HG03066 (cell line): Measurements from ENCODE around the gene CS.
"Not testable (repeated sequence)": the region's sequence is repeated elsewhere in the genome, so short reads cannot be mapped to it uniquely, and the experiment has no call there.

Source experiments
- ATAC-seq: cut with Tn5 transposase; IDR thresholded peaks from one replicate; pipeline ENCODE4 v1.9.1; 2021; ENCODE audit warnings: low read depth; ENCODE audit not compliant: unreplicated experiment

Gene CS

DNA sequence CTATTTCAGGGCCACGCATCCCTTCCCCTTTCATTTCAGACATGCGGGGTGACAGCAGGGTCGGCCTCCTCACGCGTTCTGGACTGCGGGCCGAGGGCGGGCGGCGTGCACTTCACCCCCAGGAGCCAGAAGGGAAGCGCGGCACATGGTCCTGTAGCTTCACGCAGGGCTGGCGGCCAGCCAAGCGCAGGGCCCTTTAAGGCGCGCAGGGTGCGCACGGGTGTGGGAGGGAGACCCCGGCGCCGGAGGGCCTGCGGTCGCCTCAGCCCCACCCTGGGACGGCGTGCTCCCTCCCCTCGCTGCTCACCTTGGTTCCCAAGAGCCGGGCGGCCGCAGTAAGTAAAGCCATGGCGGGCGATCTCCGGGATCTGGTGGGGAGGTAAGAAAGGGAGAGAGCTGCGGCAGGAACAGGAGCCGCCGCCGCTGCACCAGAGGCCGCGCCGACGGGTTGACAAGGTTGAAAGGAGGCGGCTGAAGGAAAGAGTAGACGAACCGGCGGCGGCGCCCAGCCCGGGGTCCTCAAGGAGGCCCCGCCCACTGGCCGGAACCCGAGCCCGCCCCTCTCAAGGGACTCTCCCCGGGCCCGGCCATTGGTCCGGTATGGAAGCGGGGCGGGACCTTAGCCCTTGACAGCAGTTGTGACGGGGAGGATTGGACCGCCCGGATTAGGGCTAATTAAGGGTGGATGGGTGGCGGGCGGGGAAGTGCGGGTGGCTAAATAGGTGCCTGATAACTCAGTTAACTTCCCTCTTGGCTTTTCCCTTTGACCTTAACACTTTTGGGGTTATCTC is at the start of gene CS:
TSS of gene CS (minus strand) at position 478 of the 791 bp plus-strand sequence. CDS start at position 349, 129 bp downstream.
- ATAC-seq, result peak; percentile 93

DNA sequence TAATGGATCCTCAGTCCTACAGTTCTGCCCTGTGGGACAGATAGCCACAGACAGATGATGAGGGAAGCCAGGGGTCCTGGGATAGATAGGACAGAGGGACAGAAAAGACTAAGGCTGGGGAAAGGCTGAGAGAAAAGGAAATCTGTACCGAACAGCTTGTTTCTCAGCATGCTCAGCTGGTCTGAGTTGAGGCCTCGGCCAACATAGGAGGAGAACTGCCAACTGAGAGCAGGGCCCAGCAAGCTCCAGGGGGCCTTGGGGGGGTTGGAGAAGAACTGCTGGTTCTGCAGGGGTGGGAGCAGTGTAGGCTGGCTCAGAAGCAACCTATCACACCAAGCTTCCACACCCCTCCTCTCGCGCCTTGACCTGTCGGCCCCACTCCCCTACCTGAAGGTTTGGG is 48.6 kb upstream of the CS start:
- ATAC-seq, result no peak

DNA sequence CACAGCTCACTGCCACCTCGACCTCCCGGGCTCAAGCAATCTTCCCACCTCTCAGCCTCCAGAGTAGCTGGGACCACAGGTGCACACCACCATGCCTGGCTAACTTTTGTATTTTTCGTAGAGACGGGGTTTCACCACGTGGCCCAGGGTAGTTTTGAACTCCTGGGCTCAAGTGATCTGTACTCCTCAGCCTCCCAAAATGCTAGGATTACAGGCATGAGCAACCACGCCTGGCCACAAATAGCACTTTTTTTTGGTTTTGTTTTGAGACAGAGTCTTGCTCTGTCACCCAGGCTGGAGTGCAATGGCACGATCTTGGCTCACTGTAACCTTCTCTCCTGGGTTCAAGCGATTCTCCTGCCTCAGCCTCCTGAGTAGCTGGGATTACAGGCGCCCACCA is 47.1 kb upstream of the CS start:
- not testable (repeated sequence) for ATAC-seq

DNA sequence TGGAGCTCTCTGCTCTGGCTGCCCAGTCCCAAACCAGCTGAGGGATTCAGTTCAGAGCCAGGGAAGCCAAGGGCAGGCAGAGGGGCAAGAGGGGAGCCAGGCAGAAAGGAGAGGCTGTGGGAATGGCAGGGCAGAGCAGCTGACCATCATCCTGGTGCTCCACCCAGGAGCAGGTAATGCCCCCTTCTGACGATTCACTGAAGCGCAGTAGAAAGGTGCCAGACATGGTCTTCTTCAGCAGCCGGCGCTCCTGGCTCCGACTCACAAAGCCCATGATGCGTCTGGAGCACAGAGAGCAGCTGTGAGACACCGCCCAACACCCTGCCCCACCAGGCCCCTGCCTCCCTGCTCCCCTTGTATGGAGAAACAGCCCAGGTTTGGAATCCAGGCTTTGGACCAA is 46.5 kb upstream of the CS start:
- ATAC-seq, result no peak

DNA sequence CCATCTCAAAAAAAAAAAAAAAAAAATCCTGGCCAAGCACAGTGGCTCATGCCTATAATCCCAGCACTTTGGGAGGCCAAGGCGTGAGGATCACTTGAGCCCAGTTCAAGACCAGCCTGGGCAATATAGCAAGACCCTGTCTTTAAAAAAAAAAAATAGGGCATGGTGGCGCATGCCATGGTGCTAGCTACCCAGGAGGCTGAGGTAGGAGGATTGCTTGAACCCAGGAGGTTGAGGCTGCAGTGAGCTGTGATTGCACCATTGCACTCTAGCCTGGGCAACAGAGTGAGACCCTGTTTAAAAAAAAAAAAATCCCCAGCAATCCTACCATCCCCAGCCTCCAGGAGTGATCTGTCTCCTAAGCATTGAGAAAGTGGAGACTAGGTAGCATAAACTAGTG is 42.2 kb upstream of the CS start:
- ATAC-seq, result not testable (repeated sequence)

DNA sequence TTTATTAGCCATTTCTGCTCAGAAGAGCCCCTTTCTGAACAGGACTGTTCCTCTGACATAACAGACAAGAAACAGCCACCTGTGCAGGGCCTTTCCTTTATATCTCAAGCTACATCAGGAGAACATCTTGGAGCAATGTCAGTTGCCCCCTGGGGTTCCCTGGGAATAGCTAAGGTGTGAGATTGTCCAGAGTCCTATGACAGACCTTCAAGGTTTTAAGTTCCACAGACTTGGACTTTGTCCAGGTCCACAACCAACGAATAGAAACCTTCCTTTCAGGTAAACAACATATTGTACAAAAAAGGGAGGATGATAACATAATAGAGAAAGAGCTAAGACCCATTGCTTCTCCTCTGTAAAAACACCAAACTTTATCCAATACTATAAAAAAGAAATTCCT is 41.5 kb upstream of the CS start:
- ATAC-seq, result no peak

DNA sequence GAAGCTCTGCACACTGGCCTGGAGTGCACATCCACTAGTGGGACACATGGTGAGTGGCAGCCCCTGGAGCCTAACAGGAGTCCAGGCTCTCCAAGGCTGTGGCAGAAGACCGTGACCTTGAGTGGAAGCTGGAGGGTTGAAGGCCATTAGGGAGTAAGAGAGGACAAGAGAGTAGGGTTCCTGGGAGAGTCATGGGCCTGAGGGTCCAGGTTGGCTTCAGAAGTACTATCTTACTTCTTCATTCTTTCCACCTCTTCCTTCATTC is 39.0 kb upstream of the CS start:
- ATAC-seq, result no peak

DNA sequence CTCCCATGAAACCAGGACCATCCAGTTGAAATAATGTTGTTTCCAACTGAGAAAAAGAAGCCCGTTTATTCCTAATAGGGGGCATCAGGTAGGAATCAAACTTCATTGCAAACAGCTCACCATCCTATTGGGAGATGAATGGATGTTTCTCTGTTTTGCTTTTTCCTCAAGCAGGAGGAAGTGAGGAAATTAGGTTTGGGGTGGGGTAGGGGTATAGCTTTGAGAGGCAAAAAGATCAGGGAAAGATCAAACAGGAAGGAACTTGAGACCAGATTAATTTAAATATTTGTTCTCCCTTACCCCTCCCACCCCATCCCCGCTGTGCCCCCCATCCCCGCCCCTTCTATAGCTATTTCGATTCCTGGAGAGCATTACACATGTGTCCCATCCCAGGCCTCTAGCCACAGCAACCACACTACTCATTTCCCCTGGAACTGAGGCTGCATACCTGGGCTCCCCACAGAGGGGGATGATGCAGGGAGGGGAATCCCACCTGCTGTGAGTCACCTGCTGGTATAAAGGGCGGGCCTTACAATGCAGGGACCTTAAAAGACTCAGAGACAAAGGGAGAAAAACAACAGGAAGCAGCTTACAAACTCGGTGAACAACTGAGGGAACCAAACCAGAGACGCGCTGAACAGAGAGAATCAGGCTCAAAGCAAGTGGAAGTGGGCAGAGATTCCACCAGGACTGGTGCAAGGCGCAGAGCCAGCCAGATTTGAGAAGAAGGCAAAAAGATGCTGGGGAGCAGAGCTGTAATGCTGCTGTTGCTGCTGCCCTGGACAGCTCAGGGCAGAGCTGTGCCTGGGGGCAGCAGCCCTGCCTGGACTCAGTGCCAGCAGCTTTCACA is 38.4 kb upstream of the CS start, which contains the start of gene IL23A:
TSS of gene IL23A (plus strand) at position 577 of the 850 bp plus-strand sequence. CDS start at position 738, 161 bp downstream.
- no peak for ATAC-seq

DNA sequence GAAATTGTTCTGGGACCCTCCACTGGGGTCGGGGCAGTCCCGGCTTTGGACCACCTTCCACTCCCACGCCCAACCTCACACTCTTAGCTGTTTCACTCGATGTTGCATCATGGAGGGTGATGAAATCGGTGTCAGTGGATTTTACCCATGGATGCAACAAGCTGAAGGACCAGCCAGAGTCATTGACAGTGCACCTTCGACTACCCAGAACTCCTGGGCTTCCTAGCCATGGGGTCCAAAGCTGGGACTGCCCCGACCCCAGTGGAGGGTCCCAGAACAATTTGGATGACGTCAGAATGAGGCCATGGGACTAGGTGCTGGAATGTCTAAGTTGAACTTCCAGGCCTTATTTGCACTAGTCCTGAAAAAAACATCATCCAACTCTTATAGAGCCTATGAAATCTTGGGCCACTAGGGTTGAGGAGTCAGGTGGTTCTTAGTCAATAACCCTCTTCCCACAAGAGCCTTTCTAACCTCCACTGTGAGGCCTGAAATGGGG is 37.7 kb upstream of the CS start:
- ATAC-seq, result no peak

DNA sequence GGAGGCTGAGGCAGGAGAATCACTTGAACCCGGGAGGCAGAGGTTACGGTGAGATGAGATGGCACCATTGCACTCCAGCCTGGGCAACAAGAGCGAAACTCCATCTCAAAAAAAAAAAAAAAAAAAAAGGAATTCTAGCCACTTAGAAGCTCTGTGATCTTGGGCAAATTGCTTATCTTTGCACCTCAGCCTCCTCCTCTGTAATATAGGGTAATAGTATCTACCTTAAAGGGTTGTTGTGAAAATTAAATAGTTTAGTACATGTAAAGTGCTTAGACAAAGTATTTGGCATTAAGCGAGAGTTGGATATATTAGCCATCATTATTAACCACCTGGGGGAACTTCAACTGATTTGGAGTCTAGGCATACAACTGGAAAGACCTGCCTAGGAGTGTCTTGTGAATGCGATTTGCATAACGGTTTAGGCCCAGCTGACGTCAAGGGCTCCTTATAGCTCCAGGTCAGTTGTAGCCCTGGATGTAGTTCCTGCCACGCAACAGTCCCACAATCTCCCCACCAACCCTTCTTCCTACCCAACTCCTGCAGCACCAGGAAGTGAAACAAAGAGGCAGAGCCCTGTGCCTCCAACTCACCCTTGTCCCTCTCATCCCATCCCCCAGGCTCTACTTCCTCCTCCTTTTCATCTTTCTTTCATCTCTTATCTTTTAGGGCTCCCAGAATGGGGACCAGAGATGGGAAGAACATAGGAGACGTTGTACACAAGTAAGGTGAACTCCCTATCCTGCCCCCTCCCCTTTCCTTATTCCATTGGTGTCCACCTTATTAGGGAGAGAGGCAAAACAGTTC is 36.4 kb upstream of the CS start:
- ATAC-seq, result no peak

DNA sequence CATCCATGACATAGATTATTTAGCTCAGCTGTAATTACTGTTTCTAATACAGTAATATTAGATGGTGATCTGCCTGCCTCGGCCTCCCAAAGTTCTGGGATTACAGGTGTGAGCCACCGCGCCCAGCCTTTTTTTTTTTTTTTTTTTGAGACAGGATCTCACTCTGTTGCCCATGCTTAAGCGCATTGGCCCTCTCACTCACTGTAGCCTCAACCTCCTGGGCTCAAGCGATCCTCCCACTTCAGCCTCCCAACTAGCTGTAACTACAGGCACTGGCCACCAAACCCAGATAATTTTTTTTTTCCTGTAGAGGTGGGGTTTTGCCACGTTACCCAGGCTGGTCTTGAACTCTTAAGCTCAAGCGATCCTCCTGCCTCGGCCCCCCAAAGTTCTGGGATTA is 35.4 kb upstream of the CS start:
- ATAC-seq, result not testable (repeated sequence)

DNA sequence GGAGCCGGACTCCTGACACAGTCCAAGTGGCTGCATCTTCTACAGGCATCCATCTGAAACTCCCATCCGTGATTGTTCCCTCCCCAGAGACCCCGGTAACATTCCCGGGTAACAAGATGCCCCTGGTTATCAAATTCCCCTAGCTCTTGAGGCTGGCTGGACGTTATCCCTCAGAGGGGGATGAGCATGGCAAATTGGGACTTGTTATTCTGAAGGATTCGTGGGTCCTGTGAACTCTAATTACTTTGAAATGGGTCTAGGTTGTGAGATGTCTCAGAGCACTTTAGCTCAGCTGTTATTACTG is 34.3 kb upstream of the CS start:
- no peak for ATAC-seq

DNA sequence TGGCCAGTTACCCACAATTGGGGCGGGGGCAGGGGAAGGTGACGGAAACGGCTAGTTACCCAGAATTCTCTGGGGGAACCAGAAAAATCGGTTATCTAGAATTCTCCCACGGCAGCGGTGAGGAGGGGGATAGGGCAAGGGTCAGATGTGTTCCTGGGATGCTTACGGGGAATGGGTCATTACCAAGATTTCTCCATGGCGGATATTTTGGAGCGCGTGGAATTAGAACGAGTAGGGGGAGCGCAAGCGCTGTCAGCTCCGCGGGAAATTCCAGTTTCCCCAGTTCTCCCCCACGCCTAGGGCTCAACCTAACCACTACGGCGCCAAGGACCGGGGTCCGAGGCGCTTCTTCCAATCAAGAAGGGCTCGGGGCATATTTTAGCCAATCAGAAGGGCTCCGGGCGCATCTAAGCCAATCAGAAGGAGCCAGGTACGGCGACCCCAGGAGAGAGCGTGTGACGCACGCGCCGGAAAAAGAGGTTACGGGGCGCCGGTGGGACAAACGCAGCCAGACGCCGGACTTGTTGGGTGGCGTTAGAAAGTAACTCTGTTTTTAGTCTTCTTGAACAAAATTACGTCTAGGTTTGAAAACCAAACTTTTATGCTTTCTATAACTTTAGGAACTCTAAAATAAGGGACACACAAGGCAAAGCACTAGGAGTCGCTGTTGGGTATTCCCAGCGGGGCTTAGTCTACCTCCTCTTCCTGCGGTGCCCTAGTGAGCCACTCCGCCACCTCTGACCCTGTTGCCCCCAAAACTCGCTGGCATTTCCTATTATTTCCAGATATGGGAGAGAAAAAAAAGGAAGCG is 33.8 kb upstream of the CS start, which contains the start of gene PAN2:
TSS of gene PAN2 (minus strand) at position 322 of the 811 bp plus-strand sequence. CDS start 906 bp downstream, outside the sequence.
- peak; percentile 92 for ATAC-seq

DNA sequence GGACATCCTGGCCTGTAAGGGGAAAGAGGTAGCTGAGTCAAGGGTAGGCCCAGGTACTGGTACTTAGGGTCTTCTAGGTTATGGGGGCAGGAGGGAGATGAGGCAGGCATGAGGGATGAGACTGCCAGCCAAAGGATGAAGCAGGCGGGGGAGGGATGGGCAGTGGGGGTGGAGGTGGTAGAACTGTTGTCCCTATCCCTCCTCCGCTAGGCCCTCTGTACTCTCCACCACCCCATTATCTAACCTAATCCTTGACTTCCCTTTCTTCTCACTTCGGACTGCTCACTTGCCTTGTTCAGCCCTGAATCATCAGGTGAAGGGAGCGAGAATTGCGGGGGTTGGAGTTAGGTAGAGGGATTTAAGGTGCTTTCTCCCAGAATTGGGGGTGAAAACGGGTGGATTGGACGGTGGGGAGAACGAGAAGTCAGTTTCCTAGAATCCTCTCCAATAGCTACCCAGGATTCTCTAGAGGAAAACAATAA is 33.1 kb upstream of the CS start:
- ATAC-seq, result no peak

DNA sequence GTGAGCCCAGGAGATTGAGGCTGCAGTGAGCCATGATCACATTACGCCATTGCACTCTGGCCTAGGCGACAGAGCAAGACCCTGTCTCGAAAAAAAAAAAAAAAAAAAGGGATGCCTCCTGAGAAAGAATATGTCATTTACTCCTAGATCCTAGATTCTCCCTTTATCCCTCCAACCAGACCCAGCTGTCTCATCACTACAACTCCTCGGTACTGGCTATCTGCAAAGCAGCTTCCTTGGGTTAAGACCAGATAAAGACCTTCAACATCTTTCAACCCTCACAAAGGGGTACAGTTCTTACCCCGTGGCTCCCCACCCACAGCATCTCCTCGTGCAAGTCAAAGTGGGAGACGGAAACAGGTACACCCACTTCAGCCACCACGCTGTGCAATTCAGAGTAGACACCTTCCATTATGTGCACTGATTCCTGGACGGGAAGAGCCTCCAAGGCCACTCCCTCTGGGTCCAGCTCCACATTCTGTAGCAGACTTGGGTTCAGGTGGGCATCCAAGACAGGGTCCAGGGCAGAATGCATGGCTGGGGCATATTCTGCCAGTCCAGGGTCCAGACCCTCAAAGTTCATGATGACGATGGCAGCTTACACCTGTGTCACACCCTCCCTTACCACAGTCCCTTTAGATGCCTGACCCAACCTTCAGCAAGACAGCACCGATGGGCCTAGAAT is 32.5 kb upstream of the CS start:
- no peak for ATAC-seq

DNA sequence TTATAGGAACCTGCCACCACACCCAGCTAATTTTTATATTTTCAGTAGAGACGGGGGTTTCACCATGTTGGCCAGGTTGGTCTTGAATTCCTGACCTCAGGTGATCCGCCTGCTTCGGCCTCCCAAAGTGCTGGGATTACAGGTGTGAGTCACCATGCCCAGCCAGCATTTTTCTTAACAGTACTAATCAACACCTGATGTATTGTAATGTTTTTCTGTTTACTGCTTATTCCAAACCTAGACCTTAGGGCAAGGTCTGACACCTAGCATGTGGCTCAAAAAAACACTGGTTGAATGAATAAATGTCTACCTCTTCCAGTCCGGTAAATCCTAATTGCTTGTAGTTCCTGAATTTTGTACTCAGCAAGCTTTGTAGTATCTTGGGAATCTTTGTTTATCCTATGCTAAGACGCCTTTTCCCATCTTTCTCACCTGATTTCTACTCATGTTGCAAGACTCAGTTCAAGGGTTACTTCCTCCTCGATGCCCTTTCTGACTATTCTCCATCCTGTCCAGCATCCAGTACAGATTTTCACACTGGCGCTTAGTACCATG is 30.9 kb upstream of the CS start:
- no peak for ATAC-seq

DNA sequence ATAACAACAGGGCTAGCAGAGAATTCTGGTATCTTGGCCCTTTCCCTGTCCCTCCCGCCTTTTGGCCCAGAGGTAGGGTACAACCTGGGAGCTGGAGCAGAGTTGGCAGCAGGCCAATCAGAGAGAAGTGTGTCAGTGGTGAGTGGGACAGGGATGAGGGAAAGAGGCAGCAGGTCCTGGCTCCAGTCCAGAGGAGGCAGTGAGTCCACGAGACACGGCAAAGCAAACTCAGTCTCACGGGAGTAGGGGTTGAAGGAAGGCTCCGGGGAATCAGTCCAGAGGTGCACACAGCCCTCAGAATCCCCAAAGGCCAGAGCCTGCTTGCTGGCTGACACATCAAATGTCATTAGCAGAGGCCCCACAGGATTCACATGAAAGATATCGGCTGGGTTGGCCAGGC is 26.4 kb upstream of the CS start:
- ATAC-seq, result no peak

DNA sequence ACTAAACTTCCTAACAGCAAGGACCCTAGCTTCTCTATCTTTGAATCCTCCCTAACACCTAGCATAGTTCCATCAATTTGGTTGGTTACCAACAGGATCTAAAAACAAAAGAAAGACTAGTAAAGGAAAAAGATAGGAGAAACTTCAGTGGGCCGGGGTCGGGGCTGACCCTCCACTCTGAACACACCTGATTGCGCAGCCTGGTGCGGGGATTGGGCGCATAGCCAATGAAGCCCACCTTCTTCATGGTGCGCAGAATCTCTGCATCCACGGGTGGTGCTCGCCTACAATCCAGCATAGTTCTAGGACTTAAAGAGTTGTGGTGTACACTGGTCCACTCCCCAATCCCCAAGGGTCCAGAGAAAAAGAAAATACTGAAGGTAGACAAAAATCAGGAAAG is 26.0 kb upstream of the CS start:
- no peak for ATAC-seq

DNA sequence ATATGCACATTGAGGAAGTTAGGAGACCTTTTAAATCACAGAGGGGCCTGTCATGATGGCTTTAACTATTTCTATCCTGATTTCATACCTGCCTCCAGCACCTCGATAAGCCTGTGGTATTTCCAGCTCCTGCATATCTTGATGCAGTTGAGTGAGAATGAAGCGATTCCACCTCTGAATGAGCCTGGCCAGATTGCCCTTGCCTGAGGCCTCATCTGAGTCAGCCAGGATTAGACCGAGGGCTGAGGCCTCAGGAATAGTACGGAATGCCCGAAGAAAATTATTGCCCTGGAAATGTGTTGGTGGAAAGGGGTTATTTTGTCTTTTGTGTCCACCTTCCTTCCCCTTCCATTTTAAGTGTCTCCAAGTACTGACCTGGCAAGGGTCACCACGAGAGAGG is 24.1 kb upstream of the CS start:
- no peak for ATAC-seq
